HG02678 (cell line): Measurements from ENCODE around the gene CAPN10.

Experiments
- ATAC-seq: cut with Tn5 transposase; IDR thresholded peaks from one replicate; pipeline ENCODE4 v1.9.1; 2021; ENCODE audit warnings: mild to moderate bottlenecking, moderate library complexity; ENCODE audit not compliant: unreplicated experiment

CAPN10 gene

DNA sequence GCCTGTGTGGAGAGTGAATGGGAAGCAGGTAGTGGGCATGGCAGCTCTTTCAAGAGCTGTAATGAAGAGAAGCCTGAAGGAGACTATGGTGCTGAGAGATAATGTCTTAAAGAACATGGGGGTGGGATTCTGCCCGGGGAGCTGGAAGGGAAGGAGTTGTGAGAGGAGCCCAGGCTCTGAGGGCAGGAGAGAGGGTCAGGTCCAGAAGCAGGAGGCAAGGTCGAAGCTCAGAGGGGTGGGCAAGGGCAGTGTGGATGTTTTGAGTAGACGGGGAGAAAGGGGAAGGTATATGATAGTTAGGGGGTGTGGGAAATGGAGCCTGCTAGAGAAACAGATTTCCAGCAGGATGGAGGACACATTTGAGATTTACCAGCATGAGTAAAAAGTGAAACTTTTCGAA lies 2.1 kb downstream of the CAPN10 start:
- ATAC-seq: no peak

- no peak for ATAC-seq
Observed at GRCh38 chr2:240589375-240589774, 2.8 kb downstream of the CAPN10 start.

DNA sequence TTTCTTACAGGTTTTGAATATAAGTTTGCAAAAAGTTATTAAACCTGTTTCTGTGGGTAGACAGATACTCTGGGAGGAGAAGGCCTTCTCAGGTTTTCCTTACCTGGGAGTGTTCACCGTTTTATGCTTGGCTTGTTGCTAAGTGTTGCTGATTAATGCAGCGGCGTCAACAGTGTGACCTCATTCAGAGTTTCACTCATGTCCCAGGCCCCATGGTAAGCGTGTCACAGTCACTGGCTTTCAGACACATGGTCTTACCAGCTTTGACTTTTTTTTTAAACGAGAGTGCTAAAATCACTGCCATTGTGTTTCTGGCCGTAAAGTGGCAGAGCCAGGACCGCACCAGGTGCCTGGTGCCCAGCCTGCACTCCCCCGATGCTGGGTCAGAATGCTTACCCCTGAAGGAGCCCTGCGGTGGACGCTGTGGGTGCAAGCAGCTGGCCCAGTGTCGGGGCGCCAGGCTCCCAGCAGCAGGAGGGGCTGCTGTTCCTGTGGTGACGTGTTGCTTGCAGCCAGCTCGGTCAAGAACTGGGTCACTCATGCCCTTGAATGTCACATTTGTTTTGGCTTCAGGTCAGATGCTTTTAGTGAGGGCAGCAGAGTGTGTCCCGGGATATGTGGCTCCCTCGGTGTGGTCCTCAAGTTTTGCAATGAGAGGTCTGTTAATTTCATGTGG lies 3.5 kb downstream of the CAPN10 start:
- no peak for ATAC-seq

DNA sequence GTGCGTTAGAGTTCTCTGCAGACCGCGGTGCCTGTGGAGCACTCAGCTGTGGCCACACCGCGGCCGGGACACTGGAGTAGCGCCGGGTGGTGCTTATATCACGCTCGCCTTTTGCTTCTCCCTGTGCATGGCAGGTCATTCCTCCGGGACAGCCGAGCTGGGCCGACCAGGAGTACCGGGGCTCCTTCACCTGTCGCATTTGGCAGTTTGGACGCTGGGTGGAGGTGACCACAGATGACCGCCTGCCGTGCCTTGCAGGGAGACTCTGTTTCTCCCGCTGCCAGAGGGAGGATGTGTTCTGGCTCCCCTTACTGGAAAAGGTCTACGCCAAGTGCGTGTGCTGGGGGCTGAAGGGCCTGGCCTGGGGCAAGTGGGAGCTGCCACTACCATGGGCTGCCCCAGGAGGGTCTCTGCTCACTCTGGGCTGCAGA lies 4.2 kb downstream of the CAPN10 start:
- ATAC-seq: no peak

DNA sequence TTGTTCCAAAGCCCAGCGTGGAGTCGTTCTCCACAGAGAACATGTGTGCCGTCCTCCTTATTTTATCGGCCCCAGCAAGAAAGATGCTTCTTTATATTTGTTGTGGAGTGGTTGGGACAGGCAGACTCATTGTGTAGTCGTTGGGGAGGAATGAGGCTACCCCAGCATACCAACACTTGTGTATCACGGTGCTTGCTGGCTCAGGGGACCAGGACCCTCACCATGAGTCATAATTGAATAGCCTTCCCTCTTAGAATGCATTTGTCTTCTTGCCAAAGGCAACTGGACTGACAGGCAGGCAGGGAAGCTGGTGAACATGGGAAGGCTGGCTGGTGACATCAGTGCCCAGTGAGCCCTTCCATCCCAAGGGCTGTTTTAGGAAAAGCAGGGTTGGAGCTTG lies 4.7 kb downstream of the CAPN10 start:
- ATAC-seq: no peak

GRCh38 chr2:240591784-240592183 lies 5.2 kb downstream of the CAPN10 start:
- no peak for ATAC-seq

- ATAC-seq: no peak
Observed at GRCh38 chr2:240593026-240593702, 6.6 kb downstream of the CAPN10 start.

- ATAC-seq: no peak
Observed at GRCh38 chr2:240593703-240594451, 7.3 kb downstream of the CAPN10 start.

DNA sequence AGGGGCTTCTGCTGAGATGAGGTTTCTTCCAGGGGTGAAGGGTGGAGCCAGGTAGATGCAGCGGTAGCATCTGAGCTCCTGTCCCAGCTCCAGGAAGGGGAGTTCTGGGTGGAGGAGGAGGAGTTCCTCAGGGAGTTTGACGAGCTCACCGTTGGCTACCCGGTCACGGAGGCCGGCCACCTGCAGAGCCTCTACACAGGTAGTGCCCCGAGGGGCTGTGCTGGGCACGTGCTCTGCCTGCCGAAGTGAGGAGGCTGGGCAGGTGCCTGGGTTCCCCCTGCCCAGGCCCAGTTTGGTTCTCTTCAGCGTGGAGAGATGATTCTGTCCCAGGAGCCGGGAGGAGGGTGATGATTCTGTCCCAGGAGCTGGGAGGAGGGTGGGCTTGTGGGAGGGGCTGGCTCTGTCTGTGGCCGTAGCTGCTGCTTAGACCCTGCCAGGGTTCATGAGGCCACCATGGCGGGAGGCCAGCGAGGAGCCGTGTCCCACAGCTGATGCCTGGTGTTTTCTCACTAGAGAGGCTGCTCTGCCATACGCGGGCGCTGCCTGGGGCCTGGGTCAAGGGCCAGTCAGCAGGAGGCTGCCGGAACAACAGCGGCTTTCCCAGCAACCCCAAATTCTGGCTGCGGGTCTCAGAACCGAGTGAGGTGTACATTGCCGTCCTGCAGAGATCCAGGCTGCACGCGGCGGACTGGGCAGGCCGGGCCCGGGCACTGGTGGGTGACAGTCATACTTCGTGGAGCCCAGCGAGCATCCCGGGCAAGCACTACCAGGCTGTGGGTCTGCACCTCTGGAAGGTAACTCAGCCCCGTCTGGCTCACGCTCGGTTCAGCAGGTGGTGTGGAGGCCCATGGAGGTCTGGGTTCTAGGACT lies 8.2 kb downstream of the CAPN10 start:
- no peak for ATAC-seq

DNA sequence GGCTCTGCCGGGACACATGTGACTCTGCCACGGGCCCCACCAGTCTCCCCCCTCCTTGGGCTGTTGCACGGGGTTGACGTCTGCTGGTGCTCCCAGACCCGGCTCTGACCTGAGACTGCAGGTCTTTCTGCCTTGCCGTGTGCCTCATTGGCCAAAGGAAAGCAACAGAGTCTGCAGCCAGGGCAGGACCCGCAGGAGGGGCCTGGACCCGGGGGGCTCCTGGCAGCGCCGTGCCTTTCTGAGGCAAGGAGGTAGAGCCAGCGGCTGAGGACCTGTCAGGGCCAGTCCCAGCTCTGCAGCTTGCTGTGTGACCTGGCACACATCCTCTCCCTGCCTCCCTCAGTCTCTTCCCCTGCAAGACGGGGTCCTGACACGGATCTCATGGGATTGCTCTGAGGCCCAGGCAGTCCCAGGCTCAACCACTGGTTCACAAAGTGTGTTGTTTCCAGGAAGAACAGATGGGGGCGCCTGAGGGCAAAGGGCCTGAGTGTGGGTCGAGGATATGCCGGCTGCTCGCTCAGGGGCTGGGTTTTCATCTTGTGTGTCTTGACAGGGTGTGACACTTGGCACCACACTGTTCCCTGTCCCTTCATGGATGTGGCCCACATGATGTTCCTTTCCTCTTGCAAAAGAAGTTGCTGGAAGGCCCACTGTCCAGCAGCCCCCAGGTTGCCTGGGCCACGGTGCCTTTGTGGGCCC lies 9.0 kb downstream of the CAPN10 start:
- no peak for ATAC-seq

DNA sequence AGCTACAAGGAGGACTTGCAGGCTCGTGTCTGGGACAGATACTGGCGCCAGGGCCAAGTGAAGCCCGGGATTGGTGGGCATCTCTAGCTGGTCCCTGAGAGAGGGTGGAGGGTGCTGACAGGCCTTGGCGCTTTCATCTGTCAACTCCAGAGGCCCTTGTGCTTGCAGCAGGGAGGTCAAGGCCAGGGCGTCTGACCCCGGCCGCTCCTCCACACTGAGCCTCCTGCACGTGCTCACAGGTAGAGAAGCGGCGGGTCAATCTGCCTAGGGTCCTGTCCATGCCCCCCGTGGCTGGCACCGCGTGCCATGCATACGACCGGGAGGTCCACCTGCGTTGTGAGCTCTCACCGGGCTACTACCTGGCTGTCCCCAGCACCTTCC lies 9.5 kb downstream of the CAPN10 start:
- no peak for ATAC-seq

DNA sequence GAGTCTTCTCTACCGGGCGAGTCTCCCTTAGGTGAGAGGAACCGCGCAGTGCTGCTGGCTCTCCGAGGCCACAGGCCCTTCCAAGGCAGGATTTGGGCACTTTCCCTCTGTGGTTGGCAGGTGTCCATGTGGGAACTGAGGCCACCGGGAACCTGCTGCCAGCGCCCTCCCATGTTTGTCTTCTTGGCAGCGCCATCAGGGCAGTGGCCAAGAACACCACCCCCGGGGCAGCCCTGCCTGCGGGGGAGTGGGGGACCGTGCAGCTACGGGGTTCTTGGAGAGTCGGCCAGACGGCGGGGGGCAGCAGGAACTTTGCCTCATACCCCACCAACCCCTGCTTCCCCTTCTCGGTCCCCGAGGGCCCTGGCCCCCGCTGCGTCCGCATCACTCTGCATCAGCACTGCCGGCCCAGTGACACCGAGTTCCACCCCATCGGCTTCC lies 10.0 kb downstream of the CAPN10 start:
- ATAC-seq: no peak

GRCh38 chr2:240597054-240597418 lies 10.5 kb downstream of the CAPN10 start:
- no peak for ATAC-seq

GRCh38 chr2:240597419-240598181 lies 11.1 kb downstream of the CAPN10 start:
- no peak for ATAC-seq

DNA sequence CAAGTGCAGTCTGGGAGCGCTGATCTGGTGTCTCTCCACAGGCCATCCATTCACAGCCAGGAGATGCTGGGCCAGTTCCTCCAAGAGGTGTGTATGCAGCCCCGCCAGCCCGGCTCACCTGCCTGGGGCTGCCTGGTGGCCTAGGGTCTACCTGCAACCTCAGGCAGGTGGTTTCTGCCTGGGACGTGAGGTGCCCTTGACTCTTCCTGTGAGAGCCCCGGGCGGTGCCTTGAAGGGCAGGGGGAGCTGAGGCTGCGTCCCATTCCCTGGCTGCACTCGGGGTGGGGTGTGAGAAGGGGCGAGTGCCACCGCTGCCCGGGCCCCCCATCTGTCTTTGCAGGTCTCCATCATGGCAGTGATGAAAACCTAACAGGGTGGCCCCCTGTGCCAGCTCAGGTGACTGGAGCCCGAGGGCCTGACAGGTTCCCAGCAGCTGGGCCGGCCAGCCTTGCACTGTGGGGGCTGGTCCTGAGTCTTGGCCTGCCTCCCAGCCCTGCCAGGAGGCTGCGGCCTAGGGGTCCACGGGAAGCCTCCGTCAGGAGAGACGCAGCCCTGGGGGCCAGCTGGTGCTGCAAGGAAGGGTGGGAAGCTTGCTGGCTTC lies 11.9 kb downstream of the CAPN10 start:
- ATAC-seq: no peak

- ATAC-seq: no peak
Observed at GRCh38 chr2:240599141-240599583, 12.6 kb downstream of the CAPN10 start.

GRCh38 chr2:240600451-240600961 lies 14.0 kb downstream of the CAPN10 start:
- no peak for ATAC-seq

DNA sequence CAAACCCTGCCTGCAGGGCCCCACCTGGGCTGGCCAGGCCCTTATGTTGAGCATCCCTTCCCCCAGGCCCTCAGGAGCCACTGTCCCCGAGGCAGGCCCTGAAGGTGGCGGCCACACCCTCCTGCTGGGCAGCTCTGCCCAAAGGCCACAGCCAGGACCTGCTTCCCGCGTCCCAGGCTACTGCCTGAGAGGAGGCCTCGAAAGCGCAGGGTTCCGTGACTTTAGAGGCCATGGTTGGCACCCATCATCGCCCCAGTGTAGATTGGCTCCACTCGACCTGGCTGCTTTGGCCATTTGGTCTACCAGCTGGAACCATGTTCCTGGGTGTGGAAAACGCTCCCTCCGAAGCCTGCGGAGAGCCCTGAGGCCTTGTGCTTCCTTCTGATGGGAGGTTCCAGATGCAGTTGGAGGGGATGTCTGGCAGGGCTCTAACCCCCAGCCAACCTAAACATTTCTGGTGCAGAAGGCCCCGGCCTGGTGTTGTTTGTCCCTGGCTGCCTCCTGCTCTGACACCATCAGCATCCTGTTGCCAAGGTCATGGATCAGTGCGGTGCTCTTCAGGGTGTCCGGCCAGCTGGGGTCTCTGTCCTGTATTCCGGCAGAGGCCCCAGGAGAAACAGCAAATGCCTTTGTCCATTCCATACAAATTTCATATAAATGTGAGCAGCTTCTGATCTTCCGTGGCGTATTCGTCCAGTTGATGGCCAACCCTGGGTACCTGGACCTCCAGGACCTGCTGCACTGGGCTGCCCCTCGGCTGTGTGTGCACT lies 14.7 kb downstream of the CAPN10 start:
- no peak for ATAC-seq
